AG04450 (cell line): ENCODE measurements around the gene SIRPG. TPM values are rescaled to one million over a fixed set of nuclear protein-coding genes. Genes with fewer than 3 reads are reported as not detected.
"Not testable (repeated sequence)": the region's sequence is repeated elsewhere in the genome, so short reads cannot be mapped to it uniquely, and the experiment has no call there.

Source experiments
- CTCF ChIA-PET: fragments of 300-600, 350-600 bp; formaldehyde crosslinking; extraction: SDS; loops from one replicate; lab custom pipeline; 2022; ENCODE audit warnings: antibody characterized with exemption, inconsistent platforms; lab: Charles Lee
- POLR2A ChIA-PET: fragments of 350-600 bp; formaldehyde crosslinking; extraction: SDS; loops from one replicate; lab custom pipeline; 2021; ENCODE audit warnings: antibody characterized with exemption, inconsistent platforms; lab: Yijun Ruan, JAX
- DNase-seq: peaks from one replicate; pipeline ENCODE4 v3.0.0-alpha.2; 2011; ENCODE audit warnings: low read depth, low spot score
- H3K27ac ChIP-seq: one replicate; pipeline ENCODE4 v1.5.1; 2012; ENCODE audit warnings: low read depth, low read length, control low read depth
- H3K27me3 ChIP-seq: one replicate; pipeline ENCODE4 v1.6.0; 2012; ENCODE audit warnings: low read length; ENCODE audit not compliant: control insufficient read depth, insufficient read depth
- H3K4me3 ChIP-seq: 2 replicates; pipeline ENCODE4 v1.5.1; 2011; ENCODE audit warnings: mild to moderate bottlenecking, low read depth, low read length, control low read depth
- H3K9me3 ChIP-seq: 2 replicates; pipeline ENCODE4 v1.5.1; 2012; ENCODE audit warnings: low read length; ENCODE audit not compliant: control insufficient read depth, insufficient read depth
- CTCF ChIP-seq: IDR thresholded peaks from 2 replicates; pipeline ENCODE4 v1.5.1; 2011; ENCODE audit warnings: low read depth, low read length, control low read depth, inconsistent platforms
- polyA plus RNA-seq: library from polyadenylated mRNA; depleted of rRNA; stranded (reverse); fragments of >200 nt; gene quantifications from 2 replicates; pipeline ENCODE4 v1.2.3, GENCODE V29; 2011

Gene SIRPG
- polyA plus RNA-seq, 1 experiment = not detected

GRCh38 chr20:1648101-1648500, 9.5 kb downstream of the SIRPG start:
- Histone ChIP-seq H3K27me3 (peaks cover 3% of the 10 kb centered on the region), H3K9me3 (no peaks in the 10 kb centered on the region), H3K4me3 (no peak overlapping the region), H3K27ac (no peak overlapping the region)
- ChIA-PET POLR2A (no interaction called here), CTCF (interaction anchor here (1.2 kb wide), 1 partner anchor 129 kb away, joined by 4 read pairs; no protein-coding TSS in a partner anchor)
- no peak for TF ChIP-seq CTCF
- no peak for DNase-seq

GRCh38 chr20:1646975-1647431, 10.6 kb downstream of the SIRPG start:
- POLR2A ChIA-PET = no interaction called here
- no peak for DNase-seq
- H3K27me3 ChIP-seq = peaks cover 3% of the 10 kb centered on the region
- no peak overlapping the region for H3K27ac ChIP-seq
- no peak for TF ChIP-seq CTCF
- no peak overlapping the region for H3K4me3 ChIP-seq
- H3K9me3 ChIP-seq = no peaks in the 10 kb centered on the region
- CTCF ChIA-PET = interaction anchor here (1.2 kb wide), 1 partner anchor 130 kb away, joined by 4 read pairs; no protein-coding TSS in a partner anchor

GRCh38 chr20:1644101-1644962, 13.2 kb downstream of the SIRPG start:
- no peak overlapping the region for H3K27ac ChIP-seq
- ChIA-PET CTCF (no interaction called here), POLR2A (no interaction called here)
- H3K4me3 ChIP-seq = no peak overlapping the region
- TF ChIP-seq CTCF = no peak
- DNase-seq = no peak
- H3K9me3 ChIP-seq = no peaks in the 10 kb centered on the region
- H3K27me3 ChIP-seq = peaks cover 3% of the 10 kb centered on the region

- H3K27me3 ChIP-seq, H3K4me3 ChIP-seq, POLR2A ChIA-PET, H3K9me3 ChIP-seq, DNase-seq, H3K27ac ChIP-seq: not testable (repeated sequence)
- CTCF ChIA-PET = interaction anchor here (0.6 kb wide), 1 partner anchor 103 kb away, joined by 7 read pairs; no protein-coding TSS in a partner anchor
Measured at GRCh38 chr20:1638643-1639042, 18.9 kb downstream of the SIRPG start.

- H3K9me3 ChIP-seq = no peaks in the 10 kb centered on the region
Measured at GRCh38 chr20:1637755-1638154, 19.8 kb downstream of the SIRPG start.

More at GRCh38 chr20:1637755-1638154, 19.8 kb downstream of the SIRPG start:
- ChIA-PET CTCF (interaction anchor here (0.6 kb wide), 1 partner anchor 104 kb away, joined by 7 read pairs; no protein-coding TSS in a partner anchor), POLR2A (no interaction called here)
- no peak overlapping the region for H3K27ac ChIP-seq
- no peak for DNase-seq
- no peaks in the 10 kb centered on the region for H3K27me3 ChIP-seq
- no peak overlapping the region for H3K4me3 ChIP-seq
- no peak for TF ChIP-seq CTCF
